GM19372 (cell line): ENCODE measurements around the gene RBM4B.

ENCODE experiments used
- ATAC-seq: cut with Tn5 transposase; IDR thresholded peaks from one replicate; pipeline ENCODE4 v1.9.1; 2021; ENCODE audit warnings: mild to moderate bottlenecking, low read depth, moderate library complexity; ENCODE audit not compliant: unreplicated experiment

RBM4B gene

DNA sequence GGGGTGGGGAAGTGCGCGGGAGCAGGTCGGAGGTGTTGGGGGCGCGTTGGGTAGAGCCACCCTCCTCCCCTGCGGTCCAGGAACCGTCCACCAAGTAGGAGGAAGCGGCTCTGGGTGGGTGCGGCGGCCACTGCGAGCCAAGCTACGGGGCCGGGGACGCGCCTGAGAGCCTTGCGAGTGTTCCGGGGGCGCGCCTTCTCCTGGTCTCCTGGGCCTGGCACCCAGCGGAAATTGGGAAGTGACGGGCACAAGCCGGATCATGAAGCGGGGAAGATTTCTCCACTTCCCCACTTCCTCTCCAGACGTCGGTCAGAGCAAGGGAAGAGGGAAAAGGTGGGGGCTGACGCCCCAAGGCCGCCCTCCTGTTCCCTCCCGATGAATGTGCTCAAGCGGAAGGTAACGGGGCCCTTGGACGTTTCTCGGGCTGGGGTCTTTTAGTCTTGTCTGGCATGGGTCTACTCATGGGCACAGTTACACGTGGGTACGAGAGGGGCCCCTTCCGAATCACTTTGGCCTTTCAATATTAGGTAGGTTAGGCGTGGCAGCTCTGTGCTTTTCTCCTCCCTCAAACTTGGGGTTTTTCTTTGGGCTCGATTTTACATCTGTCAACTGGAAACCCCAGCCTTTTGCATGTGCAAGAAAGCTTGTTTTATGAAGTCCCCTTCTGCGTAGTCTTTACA is 60.4 kb downstream of the RBM4B start:
- ATAC-seq, result no peak

DNA sequence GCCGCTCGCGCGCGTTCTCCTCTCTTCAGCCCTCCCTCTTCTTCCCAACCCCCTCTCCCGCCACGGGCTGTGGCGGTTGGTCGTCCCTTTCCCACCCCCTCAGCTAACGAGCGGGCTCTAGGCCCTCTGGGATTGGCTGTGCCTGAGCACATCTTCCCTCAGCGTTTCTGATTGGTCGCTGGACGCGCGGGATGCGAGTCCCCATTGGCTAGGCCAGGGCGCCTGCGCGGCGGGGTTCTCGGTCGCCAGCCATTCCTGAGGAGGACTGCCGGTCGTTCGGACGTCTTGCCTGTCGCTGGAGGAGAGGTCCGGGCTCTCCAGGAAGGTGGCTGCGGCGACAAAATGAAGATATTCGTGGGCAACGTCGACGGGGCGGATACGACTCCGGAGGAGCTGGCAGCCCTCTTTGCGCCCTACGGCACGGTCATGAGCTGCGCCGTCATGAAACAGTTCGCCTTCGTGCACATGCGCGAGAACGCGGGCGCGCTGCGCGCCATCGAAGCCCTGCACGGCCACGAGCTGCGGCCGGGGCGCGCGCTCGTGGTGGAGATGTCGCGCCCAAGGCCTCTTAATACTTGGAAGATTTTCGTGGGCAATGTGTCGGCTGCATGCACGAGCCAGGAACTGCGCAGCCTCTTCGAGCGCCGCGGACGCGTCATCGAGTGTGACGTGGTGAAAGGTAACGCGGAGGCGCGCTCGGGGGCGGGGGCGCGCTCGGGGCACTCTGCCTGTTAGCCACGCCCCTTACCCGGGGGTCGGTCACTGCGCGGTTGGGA is 61.1 kb downstream of the RBM4B start, which contains the start of gene RBM14:
Gene RBM14, plus strand, starts transcription at position 252 of the 776 bp plus-strand sequence. Its CDS starts 91 bp downstream, at position 343.
- ATAC-seq, result peak; percentile 88
